A549 treated with CORT108297 at 1 μM for 4 hours (cell line): Measurements from ENCODE around the gene CCDC117. TPM values are rescaled to one million over a fixed set of nuclear protein-coding genes. Genes with fewer than 3 reads are reported as not detected.

ENCODE experiments used
- total RNA-seq: library from RNA; stranded (reverse); fragments of 200-300 nt; extraction: Qiagen RNA extraction; gene quantifications from 5 replicates; pipeline ENCODE4 v1.2.3, GENCODE V29; 2022

The CCDC117 gene, protein sequence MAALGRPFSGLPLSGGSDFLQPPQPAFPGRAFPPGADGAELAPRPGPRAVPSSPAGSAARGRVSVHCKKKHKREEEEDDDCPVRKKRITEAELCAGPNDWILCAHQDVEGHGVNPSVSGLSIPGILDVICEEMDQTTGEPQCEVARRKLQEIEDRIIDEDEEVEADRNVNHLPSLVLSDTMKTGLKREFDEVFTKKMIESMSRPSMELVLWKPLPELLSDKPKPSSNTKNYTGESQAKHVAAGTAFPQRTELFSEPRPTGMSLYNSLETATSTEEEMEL
- 9.2 to 12.4 TPM (median 10.8 TPM) in 5 replicates for total RNA-seq

DNA sequence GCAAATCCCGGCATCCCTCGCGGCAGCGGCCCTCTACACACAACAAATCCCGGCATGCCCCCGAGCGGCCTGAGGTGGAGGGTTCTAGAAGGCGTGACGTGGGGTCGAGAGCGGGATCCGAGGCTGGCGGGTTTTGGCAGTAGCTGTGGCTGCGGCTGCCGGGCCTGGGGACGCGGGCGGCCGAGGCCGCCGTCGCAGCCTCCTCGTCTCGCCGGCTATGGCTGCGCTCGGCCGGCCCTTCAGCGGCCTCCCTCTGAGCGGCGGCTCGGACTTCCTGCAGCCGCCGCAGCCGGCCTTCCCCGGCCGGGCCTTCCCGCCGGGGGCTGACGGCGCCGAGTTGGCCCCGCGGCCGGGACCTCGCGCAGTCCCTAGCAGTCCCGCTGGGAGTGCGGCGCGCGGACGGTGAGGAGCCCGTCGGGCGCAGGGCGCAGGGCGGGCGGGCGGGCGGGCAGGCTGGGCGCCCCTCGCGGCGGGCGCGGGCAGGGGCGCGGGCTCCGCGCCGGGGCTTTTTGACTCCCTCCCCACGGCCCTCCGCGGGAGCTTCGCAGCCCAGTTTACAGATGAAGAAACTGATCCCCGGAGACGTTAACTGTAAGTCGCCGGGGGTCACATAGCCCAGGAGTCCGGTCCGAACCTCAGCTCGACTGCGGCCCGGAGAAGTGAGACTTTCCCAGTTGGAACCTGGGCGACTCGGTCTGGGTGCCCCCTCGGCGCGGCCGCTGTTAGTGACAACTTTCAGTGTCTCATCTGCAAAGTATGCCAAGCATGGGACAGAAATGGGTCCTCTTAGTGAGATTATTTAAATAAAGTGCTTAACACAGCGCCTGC lies at the start of gene CCDC117:
TSS of gene CCDC117 (plus strand) at position 63 of the 828 bp plus-strand sequence. CDS start at position 218, 155 bp downstream.

GRCh38 chr22:28741785-28742561 lies 30.5 kb upstream of the CCDC117 start, which contains the start of the genes CHEK2 and HSCB:
CHEK2 (minus strand) TSS chr22:28741820; CDS start chr22:28734721, 7,099 bp downstream.
HSCB (plus strand) TSS chr22:28742039; CDS start chr22:28742096, 57 bp downstream.

DNA sequence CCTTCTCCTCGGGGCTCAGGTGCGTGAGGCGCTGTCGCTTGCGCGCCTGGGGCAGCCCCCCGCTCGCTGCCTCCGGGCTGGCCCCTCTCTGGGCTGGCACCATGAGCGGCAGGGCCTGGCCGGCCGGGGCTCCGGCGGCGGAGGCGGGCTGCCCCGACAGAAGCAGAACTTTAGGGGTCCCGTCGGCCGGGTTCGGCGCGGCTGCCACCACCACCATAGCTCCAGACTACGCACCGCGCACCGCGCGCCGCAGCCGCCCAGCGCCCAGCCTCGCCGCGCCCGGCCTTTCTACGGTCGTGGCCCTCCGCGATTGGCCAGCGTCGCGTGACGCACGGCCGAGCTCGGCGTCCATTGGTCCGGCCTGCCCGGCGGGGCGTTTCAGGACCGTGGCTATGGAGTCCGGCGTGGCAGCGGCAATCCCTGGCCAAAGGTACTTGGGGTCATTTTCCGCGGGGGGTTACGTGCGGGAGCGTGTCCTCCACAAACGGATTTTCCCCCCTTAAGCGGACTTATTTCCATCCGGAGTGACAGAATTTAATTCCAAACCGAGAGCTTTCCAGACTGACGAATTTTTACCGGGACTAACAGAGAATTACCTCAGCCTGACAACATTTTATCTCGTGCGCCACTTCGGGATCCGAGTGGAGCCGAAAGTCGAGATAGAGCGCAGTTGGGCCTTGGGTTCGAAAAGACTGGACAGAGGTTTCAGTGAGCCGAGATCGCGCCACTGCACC lies 28.0 kb downstream of the CCDC117 start, which contains the start of gene XBP1:
TSS of gene XBP1 (minus strand) at position 262 of the 734 bp plus-strand sequence.

Other genes starting within 250 kb of the CCDC117 start
- gene TTC28, start 92.9 kb upstream of the CCDC117 start, total RNA-seq: 2.2 to 3.3 TPM (median 3.0 TPM) in 5 replicates
- 7.5 to 11.2 TPM (median 10.1 TPM) in 5 replicates for gene CHEK2, start 30.9 kb upstream of the CCDC117 start, total RNA-seq
- gene HSCB, start 30.7 kb upstream of the CCDC117 start, total RNA-seq: 10.7 to 14.9 TPM (median 12.4 TPM) in 5 replicates
- gene XBP1, start 27.9 kb downstream of the CCDC117 start, total RNA-seq: 51.6 to 53.5 TPM (median 52.7 TPM) in 5 replicates
- gene ZNRF3, start 110.9 kb downstream of the CCDC117 start, total RNA-seq: 4.6 to 7.5 TPM (median 6.5 TPM) in 5 replicates